Fibroblast of the aortic adventitia (primary cell): Measurements from ENCODE around the gene PSMA2. TPM values are rescaled to one million over a fixed set of nuclear protein-coding genes. Genes with fewer than 3 reads are reported as not detected.

ENCODE experiments used
- DNase-seq: peaks from one replicate; pipeline ENCODE4 v3.0.0-alpha.2; 2010; ENCODE audit warnings: low read depth
- H3K4me3 ChIP-seq: 2 replicates; pipeline ENCODE4 v1.5.1; 2011; ENCODE audit warnings: low read depth, mild to moderate bottlenecking, control low read depth, low read length, moderate library complexity
- CTCF ChIP-seq: IDR thresholded peaks from 2 replicates; pipeline ENCODE4 v1.5.1; 2011; ENCODE audit warnings: mild to moderate bottlenecking, low read length, control low read depth, inconsistent platforms; ENCODE audit not compliant: insufficient read depth
- total RNA-seq: library from RNA; depleted of rRNA; stranded (reverse); fragments of >200 nt; gene quantifications from 2 replicates; pipeline ENCODE4 v1.2.3, GENCODE V29; 2012; ENCODE audit warnings: low replicate concordance

Gene PSMA2
- total RNA-seq, 1 donor = 121 TPM

GRCh38 chr7:42922017-42922753 is 9.8 kb downstream of the PSMA2 start:
- TF ChIP-seq CTCF = no peak
- no peak for DNase-seq
- no peak overlapping the region for H3K4me3 ChIP-seq

GRCh38 chr7:42915356-42915755 is 16.6 kb downstream of the PSMA2 start:
- TF ChIP-seq CTCF = no peak
- no peak overlapping the region for H3K4me3 ChIP-seq
- DNase-seq = peak; percentile 70

- no peak overlapping the region for H3K4me3 ChIP-seq
- TF ChIP-seq CTCF = peak; percentile 8
- peak; percentile 87 for DNase-seq
These were observed 17.4 kb downstream of the PSMA2 start for GRCh38 chr7:42914421-42915045.

GRCh38 chr7:42914009-42914408 is 18.0 kb downstream of the PSMA2 start:
- no peak for DNase-seq
- no peak for TF ChIP-seq CTCF
- H3K4me3 ChIP-seq = no peak overlapping the region

GRCh38 chr7:42913591-42913990 is 18.4 kb downstream of the PSMA2 start:
- TF ChIP-seq CTCF = no peak
- DNase-seq = peak; percentile 93

GRCh38 chr7:42911454-42912447 is 20.2 kb downstream of the PSMA2 start, which contains the start of gene C7orf25:
C7orf25 (minus strand) TSS chr7:42912070; CDS start chr7:42910900, 1,170 bp downstream.
- TF ChIP-seq CTCF = no peak
- DNase-seq = peak; percentile 88
- H3K4me3 ChIP-seq = peak within 1 kb of the TSS; percentile 68

More at GRCh38 chr7:42913591-42913990, 18.4 kb downstream of the PSMA2 start:
- no peak overlapping the region for H3K4me3 ChIP-seq
